HG02885 (cell line): Measurements from ENCODE around the gene TSPAN15.

Experiments
- ATAC-seq: cut with Tn5 transposase; IDR thresholded peaks from one replicate; pipeline ENCODE4 v1.9.1; 2021; ENCODE audit warnings: mild to moderate bottlenecking; ENCODE audit not compliant: unreplicated experiment, poor library complexity

Gene TSPAN15

GRCh38 chr10:69451209-69451783 is at the start of gene TSPAN15:
TSS of gene TSPAN15 (plus strand) at chr10:69451465. CDS start at chr10:69451595, 130 bp downstream.
- peak; percentile 85 for ATAC-seq

- no peak for ATAC-seq
Measured at GRCh38 chr10:69402386-69402785, 48.9 kb upstream of the TSPAN15 start.

GRCh38 chr10:69403066-69403465 is 48.2 kb upstream of the TSPAN15 start:
- ATAC-seq, result no peak

- no peak for ATAC-seq
Measured at GRCh38 chr10:69403519-69403918, 47.7 kb upstream of the TSPAN15 start.

GRCh38 chr10:69404786-69405185 is 46.5 kb upstream of the TSPAN15 start:
- ATAC-seq, result no peak

- no peak for ATAC-seq
Measured at GRCh38 chr10:69405221-69405620, 46.0 kb upstream of the TSPAN15 start.

GRCh38 chr10:69406302-69406811 is 44.9 kb upstream of the TSPAN15 start:
- ATAC-seq, result no peak

- no peak for ATAC-seq
Measured at GRCh38 chr10:69406816-69407580, 44.3 kb upstream of the TSPAN15 start.

GRCh38 chr10:69407621-69408301 is 43.5 kb upstream of the TSPAN15 start:
- ATAC-seq, result no peak

GRCh38 chr10:69408318-69409175 is 42.7 kb upstream of the TSPAN15 start:
- ATAC-seq, result peak; percentile 84

GRCh38 chr10:69409176-69409495 is 42.1 kb upstream of the TSPAN15 start:
- ATAC-seq, result no peak

- ATAC-seq, result no peak
Measured at GRCh38 chr10:69409968-69410367, 41.3 kb upstream of the TSPAN15 start.

- no peak for ATAC-seq
Measured at GRCh38 chr10:69410487-69410886, 40.8 kb upstream of the TSPAN15 start.

GRCh38 chr10:69411476-69411875 is 39.8 kb upstream of the TSPAN15 start:
- ATAC-seq, result no peak

- ATAC-seq, result no peak
Measured at GRCh38 chr10:69412232-69412790, 39.0 kb upstream of the TSPAN15 start.

GRCh38 chr10:69413221-69413865 is 37.9 kb upstream of the TSPAN15 start:
- ATAC-seq, result no peak

- ATAC-seq, result no peak
Measured at GRCh38 chr10:69414036-69415018, 36.9 kb upstream of the TSPAN15 start.

- no peak for ATAC-seq
Measured at GRCh38 chr10:69415049-69415448, 36.2 kb upstream of the TSPAN15 start.
